Activated CD4-positive, alpha-beta T cell treated with anti-CD3 and anti-CD28 coated beads, Interleukin-2, Interleukin-4, amounts not matched to agents 100 ng/mL and 50 ng/mL, durations not matched to agents 16 hours and 8 hours (primary cell): Measurements from ENCODE around the gene ZNF644.
A peak's percentile ranks its signal among the peaks of the same experiment; 100 is the strongest.
"Not testable (repeated sequence)": the region's sequence is repeated elsewhere in the genome, so short reads cannot be mapped to it uniquely, and the experiment has no call there.

Experiments used
- DNase-seq: peaks from one replicate; pipeline ENCODE4 v3.0.0-alpha.2; 2020; ENCODE audit warnings: low spot score

ZNF644 gene

GRCh38 chr1:90925928-90926869 lies 95.6 kb downstream of the ZNF644 start:
- DNase-seq: no peak

GRCh38 chr1:90924982-90925381 lies 96.9 kb downstream of the ZNF644 start:
- no peak for DNase-seq

DNA sequence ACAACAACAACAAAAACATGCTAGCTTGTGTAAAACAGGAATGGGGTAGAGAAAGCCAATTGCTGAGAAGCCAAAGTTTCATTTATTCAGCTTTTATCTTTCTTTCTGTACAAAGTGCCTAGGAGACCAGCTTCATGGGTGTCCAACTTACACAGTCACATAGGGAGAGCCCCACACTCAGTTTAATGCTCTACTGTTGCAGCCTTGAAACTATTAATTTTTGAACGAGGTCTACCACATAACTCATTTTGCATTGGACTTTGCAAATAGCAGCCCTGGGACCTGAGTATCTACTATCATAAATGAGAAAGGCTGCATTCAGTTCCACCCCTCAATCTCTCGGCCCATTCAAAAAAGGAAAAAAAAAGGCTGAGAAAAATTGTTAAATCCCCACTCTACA lies 98.8 kb downstream of the ZNF644 start:
- no peak for DNase-seq

DNA sequence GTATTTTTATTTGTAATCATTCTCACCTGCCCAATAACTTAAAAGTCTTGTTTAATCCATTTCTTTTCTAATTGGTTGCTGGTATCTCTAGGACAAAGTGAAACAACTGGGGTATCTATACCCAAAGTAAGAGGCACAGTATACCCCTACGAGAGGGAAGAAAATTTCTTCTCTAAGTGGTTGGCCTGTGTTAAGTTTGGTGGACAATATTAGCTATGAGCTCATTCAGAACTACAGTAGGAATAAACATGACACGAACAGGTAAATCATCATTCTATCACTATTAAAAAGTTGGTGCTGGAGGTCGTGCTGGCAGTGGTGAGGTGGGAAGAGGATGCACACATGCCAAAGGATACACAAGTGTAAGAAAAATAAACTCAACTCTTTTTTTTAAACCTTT lies 99.6 kb downstream of the ZNF644 start:
- no peak for DNase-seq

DNA sequence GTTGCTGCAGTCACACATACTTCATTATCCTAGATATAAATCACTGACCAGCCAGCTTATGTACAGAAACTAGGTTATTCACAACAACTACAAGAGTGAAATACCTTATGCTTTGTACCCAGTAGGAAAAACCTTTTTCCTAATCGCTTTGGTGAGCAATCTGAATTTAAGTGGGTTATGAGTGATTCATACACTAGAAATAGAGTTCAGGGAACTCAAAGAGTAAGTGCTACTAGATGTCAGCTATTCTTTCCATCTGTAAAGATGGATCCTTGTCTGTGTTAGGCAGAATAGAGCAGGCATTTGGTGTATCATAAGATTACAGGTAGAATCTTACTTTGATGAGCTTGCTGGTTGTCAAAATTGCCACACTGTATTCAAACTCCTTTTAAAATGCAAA lies 101.9 kb downstream of the ZNF644 start:
- no peak for DNase-seq

- DNase-seq: peak; percentile 30
Observed at GRCh38 chr1:90919190-90919719, 102.6 kb downstream of the ZNF644 start.

DNA sequence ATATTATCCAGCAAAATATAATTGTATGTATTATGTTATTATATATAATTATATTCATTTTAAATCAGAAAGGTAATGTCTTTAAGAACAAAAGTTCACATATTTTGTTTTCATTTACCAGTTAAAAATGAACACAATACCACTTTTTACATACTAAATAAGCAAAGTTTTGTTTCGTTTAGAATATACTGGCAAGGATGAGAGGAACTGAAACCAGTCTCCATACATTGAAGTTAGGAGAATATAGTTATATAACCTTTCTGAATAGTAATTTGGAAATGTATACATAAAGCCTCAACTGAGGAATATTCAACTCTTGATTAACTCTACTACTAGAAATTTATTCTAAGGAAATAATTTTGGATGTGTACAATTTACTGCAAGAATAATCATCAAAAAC lies 110.5 kb downstream of the ZNF644 start:
- no peak for DNase-seq

DNA sequence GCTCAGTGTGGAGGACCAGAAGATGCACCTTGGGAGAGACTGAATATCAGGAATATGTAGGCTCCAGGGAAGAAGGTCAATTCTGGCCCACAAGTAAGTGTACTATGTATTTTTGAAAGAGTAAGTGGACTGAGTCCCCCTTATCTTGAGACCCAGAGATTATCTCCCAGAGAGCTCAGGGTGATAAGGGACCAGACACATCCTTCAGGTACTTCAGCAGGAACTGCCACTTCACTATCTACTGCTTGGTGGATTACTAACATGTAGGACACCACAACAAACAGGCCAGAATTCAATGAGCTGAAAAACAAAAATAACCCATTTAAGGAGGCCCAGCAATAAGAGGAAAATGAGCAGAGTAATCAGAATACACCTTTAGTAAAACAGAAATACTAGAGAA lies 119.2 kb downstream of the ZNF644 start:
- DNase-seq: no peak

DNA sequence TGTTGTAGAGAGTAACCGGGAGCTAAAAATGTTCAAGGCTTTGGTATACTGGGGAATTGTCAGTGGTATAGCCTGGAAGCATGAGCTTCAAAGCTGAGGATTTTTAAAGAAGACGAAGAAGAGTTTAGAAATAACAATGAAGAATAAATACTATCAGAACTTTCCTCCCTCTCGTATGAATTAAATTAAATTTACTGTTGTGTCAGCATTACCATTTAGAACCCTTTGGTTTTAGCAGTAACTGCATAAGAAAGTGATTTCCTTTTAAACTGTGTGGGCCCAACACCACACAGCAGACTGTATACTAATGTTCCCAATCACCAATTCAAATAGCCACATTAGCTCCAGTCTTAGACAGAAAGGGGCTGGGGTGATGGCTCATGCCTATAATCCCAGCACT lies 122.6 kb downstream of the ZNF644 start:
- DNase-seq: no peak

GRCh38 chr1:90893679-90894078 lies 128.2 kb downstream of the ZNF644 start:
- DNase-seq: not testable (repeated sequence)

GRCh38 chr1:90892884-90893283 lies 129.0 kb downstream of the ZNF644 start:
- not testable (repeated sequence) for DNase-seq

DNA sequence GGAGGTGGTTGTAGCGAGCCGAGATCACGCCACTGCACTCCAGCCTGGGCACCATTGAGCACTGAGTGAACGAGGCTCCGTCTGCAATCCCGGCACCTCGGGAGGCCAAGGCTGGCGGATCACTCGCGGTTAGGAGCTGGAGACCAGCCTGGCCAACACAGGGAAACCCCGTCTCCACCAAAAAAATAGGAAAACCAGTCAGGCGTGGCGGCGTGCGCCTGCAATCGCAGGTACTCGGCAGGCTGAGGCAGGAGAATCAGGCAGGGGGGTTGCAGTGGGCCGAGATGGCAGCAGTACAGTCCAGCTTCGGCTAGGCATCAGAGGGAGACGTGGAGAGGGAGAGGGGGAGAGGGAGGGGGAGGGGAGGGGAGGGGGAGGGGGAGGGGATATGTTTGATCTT lies 129.6 kb downstream of the ZNF644 start:
- not testable (repeated sequence) for DNase-seq

DNA sequence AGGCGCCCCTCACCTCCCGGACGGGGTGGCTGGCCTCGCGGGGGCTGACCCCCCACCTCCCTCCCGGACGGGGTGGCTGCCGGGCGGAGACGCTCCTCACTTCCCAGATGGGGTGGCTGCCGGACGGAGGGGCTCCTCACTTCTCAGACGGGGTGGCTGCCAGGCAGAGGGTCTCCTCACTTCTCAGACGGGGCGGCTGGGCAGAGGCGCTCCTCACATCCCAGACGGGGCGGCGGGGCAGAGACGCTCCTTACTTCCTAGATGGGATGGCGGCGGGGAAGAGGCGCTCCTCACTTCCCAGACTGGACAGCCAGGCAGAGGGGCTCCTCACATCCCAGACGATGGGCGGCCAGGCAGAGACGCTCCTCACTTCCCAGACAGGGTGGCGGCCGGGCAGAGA lies 130.1 kb downstream of the ZNF644 start:
- not testable (repeated sequence) for DNase-seq

GRCh38 chr1:90882221-90882620 lies 139.6 kb downstream of the ZNF644 start:
- DNase-seq: no peak

DNA sequence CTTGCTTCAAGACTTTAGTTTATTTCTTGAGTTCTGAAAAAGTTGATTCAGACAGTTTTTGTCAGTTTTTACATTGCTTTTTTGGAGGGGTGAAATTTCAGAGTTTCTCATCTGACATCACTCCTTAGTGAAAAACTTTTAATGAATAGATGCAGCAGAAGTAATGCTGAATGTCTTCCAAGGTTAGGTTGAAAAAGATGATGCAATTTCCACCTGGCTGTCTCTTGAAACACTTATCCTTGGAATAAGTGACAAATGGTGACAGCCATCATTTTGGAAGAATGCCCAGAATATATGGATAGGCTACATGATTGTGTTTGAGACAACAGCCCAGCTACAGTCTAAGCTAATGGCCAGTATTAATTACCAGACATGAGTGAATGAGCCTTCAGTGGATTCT lies 140.8 kb downstream of the ZNF644 start:
- no peak for DNase-seq

GRCh38 chr1:90879281-90879680 lies 142.6 kb downstream of the ZNF644 start:
- no peak for DNase-seq

- no peak for DNase-seq
Observed at GRCh38 chr1:90876101-90876500, 145.7 kb downstream of the ZNF644 start.
